Measurements from ENCODE around the gene CSF2RB.

- TF ChIP-seq, protein P1, sequence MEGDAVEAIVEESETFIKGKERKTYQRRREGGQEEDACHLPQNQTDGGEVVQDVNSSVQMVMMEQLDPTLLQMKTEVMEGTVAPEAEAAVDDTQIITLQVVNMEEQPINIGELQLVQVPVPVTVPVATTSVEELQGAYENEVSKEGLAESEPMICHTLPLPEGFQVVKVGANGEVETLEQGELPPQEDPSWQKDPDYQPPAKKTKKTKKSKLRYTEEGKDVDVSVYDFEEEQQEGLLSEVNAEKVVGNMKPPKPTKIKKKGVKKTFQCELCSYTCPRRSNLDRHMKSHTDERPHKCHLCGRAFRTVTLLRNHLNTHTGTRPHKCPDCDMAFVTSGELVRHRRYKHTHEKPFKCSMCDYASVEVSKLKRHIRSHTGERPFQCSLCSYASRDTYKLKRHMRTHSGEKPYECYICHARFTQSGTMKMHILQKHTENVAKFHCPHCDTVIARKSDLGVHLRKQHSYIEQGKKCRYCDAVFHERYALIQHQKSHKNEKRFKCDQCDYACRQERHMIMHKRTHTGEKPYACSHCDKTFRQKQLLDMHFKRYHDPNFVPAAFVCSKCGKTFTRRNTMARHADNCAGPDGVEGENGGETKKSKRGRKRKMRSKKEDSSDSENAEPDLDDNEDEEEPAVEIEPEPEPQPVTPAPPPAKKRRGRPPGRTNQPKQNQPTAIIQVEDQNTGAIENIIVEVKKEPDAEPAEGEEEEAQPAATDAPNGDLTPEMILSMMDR (IDR thresholded peaks at IDR 0.05; ENCODE audit: extremely low read depth in 1 of 2, insufficient read depth in 1 of 2, low read depth in 1 of 2, low read length in 2 of 2): no peak
- TF ChIP-seq EZH2 (IDR thresholded peaks at IDR 0.05; ENCODE audit: borderline replicate concordance, low read depth, low read length, severe bottlenecking): no peak
- peak; percentile 37 for TF ChIP-seq POLR2AphosphoS5 (IDR thresholded peaks at IDR 0.05; ENCODE audit: insufficient read depth, low read depth, low read length)
- TF ChIP-seq MAX (IDR thresholded peaks at IDR 0.05; ENCODE audit: insufficient read depth, insufficient read length): no peak
- peak; percentile 51 for TF ChIP-seq POLR2A (IDR thresholded peaks at IDR 0.05; ENCODE audit: low read depth, low read length)
- TF ChIP-seq JUN (IDR thresholded peaks at IDR 0.05; ENCODE audit: borderline replicate concordance, insufficient read depth, insufficient read length, low read depth): peak; percentile 59
- no peak for TF ChIP-seq MYC (IDR thresholded peaks at IDR 0.05; ENCODE audit: low read depth, low read length)
These were observed 33.7 kb upstream of the CSF2RB start for GRCh38 chr22:36879775-36880174.
